ENCODE data around the gene GNAI1.

The GNAI1 gene

DNA sequence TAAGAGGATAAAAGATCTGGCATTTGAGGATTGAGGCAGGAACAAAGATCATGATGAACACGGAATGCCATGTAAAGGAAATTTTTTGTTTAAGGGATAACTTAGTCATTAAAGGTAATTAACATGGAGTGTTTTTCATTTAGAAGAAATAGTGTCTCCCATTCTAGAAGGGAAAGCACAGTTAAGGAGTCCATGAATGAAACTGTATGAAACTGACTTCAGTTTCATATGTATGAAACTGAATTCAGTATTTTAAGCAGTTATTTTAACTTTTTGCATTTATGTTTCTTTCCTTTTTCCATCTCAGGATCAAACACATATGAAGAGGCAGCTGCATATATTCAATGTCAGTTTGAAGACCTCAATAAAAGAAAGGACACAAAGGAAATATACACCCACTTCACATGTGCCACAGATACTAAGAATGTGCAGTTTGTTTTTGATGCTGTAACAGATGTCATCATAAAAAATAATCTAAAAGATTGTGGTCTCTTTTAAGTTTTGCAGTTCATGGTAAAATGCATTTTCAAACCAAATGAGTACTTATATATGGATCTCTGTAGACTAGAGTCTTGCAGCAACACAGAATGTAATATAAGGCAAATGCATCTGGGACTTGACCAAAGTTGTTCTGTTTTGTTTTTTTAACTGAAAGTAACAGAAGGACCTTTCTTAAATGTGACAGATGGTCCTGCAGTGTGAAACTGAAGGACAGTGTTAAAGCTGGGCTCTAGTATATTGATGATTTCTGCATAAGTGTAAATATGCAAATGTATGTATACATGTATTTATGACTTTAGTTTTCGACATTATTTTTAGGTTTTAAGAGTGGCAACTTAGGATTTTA is 82.6 kb downstream of the GNAI1 start:
- FAIRE-seq = no peak

DNA sequence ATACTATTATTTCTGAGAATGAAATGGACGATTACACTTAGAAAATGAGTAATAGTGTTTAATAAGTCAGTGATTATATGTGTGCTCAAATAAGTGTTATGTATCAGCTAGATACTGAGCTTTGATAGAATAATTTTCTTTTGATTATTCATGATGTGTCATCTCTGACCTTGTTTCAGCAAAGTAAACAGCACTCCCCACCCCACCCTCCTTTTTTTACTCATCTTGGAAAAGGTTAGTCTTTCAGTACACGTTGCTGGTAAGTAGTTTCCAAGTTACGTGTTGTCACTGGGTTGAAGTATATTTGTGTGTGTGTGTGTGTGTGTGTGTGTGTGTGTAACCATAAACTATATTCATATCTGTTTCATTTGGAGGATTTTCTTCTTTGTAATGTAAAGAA is 84.1 kb downstream of the GNAI1 start:
- FAIRE-seq = no peak

DNA sequence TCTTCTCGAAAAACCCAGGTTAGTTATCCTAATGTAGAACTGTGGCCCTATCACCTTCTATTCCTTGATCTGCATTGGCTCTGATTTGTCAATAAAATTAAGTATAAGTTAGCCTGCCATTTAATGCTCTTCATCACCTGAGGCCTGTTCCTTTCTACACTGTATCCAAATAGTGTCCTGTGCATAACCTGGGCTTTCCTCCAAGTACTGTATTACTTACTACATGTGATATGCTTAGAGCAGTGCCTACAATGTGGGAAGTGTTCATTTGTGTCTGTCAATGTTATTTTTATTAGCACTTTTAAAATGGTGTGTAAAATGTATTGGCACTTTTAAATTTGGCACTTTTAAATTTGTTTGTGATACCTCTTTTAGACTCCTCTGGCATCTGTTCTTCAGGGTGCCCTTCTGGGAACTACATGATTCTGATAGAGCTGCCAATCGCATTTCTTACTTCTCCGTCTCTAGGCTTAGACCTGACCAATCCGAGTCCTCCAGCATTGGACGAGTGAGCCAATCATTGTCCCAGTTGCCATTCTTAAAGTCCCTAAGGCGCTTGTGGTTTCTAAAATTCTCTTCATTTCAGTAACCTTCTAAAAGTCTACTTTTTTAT is 85.5 kb downstream of the GNAI1 start:
- FAIRE-seq = no peak

DNA sequence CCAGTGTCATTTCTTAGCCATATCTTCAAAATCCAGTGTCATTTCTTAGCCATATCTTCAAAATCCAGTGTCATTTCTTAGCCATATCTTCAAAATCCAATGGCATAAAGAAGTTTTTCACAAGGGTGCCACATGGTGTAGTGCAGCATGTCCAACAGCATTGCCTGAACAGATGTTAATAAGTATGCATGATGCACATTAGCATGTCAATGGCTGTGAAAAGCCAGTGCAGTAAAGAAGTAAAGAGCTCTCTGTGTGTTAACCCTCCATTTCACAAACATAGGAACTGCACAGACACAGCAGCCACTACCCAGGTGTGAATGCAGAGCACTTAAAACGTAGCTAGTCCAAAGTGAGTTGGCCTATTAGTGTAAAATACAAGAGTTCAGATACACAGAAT is 89.8 kb downstream of the GNAI1 start:
- no peak for FAIRE-seq

DNA sequence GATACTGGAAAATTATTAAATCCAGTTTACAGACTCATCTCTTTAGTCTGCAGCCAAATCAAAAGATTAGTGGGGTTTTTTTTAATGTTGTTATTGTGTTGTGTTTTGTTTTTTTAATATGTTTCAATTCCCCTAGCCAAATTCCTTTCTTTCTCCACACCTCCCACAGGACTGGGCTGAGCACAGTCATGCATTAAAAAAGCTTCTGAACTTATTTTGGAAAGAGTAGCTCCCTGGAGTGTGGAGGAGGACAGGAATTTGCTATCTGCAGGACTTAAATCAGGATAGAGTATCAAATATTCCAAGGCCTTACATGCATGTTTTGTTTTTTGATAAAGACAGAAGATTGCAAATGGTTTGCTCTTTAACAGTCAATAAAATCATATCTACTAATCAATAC is 90.7 kb downstream of the GNAI1 start:
- FAIRE-seq = peak; percentile 99

DNA sequence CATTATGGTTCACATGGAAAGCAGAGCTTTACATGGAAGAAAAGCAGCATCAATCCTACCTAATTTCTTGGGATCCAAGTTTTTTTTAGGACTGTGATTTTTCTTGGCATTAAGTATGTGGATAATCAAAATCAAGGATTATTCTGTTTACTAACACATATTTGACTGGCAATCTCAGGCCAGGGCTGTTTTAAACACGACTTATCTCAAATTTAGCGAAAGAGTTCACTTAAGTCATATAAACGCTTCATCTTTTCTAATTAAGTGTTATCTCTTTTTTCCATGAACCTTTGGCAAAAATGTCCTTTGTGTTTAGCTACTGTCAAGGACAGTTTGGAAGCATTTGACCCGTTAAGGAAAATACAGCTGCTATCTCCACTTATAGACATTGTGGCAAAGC is 92.0 kb downstream of the GNAI1 start:
- no peak for FAIRE-seq

DNA sequence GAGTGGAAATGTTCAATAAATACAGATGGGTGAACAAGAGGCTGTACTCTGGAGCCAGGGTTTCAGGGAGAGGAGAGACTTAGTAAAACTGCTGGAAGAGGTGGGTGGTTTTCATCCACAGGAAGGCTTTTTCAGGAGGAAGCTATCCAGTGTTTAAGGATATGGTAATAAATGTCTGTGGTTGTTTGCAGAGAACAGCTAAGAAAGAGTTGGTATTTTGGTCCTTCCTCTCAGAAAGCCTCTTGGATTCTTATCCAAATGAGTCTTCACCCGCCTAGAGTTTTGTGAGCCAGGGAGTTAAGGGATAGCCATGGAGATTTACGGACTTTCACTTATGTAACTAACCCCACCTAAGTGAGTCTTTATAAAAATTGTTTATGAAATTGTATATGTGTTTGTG is 95.7 kb downstream of the GNAI1 start:
- no peak for FAIRE-seq

DNA sequence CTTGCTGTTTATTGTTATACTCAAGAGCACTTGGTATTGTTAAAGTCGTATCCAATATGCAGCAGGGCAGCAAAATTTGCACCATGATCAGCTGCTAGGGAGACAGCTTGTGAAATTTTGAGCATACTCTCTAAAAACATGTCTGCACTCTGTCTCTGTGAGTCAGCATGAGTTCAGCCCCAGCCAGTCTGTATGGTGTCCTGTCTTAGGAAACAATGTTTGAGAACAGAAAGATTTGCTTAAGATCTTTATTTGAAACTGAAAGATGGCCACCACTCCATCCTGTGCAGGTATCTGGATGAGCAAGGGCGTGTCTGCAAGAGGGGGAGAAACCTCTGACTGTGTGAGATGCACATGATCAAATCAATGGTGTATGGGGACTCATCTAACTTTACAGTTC is 97.1 kb downstream of the GNAI1 start:
- no peak for FAIRE-seq

DNA sequence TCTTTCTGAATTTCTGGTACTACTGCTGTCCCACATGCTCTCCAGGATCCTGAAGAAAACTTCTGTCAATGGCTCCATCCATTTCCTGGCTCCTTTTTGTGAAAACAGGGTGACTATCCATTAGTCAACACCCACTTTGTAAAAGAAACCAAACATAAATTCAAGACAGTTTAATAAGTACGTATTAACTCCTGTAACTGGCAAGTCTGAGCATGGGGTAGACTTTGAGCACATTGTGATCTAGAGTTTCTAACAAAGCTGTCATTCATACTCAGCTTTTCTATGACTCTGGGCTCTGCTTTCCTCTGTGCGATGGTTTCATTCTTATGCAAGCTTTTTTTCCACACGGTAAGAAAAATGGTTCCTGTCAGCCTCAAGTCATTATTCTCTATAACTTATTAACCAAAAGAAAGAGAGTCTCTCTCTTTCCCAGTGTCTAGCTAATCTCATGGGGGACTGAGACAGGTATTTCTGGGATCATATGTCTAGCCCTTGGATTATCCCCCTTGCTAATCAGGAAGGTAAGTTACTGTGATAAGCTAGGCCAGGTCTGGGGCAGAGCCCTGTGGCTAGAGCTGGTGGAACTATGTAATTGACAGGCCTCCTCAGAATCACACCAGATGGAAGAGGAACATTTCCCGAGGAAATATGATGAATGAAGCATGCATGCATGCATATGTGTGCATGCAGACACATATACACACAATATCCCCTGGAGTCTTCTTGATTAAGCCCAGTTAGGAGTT is 98.5 kb downstream of the GNAI1 start:
- FAIRE-seq = no peak

DNA sequence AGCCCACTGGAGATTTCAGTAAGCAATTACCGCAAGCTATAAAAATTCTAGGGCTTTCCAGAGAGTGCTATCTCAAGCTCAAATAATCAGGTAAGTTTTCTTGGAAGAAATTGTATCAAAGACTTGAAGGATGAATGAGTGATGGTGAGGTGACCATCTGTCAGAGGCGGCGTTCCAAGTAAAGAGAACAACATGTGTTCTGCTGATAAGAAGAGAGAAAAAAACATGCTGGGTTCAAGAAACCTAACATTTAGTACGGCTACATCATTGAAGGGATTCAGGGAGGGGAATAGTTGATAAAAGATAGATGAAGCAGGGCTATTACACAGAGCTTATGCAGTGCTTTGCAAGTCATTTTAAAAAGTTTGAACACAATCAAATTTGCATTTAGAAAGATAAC is 100.7 kb downstream of the GNAI1 start:
- no peak for FAIRE-seq

DNA sequence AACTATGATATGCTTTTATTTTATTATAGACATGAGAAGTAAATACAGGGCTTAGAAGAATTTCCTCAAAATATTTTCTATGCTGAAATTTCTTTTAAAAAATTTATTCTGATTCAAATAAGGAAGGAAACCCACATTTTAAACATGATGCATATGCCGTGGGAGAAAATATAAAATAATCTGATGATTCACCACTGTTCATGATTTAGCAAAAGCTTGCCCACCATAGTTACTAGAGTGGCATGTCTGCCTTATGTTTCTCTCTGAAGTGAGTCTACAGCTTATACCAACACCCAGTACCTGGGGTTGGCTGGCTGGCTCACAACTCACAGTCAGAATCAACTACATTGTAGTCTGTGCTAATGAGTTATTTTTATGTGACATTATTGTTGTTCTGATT is 102.0 kb downstream of the GNAI1 start:
- FAIRE-seq = no peak

DNA sequence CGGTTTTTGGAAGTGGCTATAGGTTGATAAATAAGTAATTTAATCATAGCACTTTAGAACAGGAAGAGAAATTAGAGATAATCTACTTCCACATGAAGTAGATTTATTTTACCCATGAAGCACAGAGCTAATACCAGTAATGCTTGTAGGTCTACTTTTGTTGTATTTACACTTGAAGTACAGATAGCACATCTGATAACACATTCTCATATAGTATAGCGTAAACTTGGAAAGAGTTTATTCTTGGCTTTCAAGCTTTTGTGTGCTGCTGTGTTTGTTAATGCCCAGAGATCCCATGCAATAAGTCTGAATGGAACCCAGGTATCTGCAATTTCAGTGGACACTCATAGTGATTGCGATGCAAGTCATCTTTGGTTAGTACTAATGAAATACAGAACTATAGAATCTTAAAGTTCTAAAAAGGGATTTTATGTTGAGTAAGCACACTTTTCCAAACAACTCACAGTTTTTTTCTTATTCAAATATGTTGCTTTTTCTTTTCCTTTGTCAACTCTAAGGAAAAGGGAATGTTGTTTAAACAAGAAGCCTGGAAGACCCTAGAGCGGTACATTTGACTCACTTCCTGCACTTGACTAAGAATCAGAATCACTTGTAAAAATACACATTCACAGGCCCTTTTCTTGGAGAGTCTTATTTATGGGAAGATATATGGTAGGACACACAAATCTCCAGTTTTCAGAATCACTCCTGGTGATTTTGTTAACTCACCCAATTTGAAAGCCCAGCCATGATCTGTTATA is 105.8 kb downstream of the GNAI1 start:
- FAIRE-seq = no peak

DNA sequence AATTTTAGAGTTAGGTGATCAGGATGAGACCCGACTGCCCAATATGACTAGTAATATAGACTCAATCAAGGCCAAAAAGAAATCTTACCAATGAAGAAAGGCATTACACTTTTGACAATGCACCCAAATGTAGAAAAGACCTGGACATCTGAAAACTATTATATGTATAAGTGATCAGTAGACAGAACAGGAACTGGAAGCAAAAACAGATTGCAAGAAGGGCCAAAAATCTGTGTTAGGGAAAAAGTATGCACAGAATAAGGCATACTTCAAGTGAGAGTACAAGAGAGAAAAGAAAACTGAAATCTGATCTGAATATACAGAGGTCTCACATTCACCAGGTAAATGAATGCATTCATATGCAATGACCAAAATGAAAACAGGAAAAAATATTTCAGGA is 107.0 kb downstream of the GNAI1 start:
- no peak for FAIRE-seq

DNA sequence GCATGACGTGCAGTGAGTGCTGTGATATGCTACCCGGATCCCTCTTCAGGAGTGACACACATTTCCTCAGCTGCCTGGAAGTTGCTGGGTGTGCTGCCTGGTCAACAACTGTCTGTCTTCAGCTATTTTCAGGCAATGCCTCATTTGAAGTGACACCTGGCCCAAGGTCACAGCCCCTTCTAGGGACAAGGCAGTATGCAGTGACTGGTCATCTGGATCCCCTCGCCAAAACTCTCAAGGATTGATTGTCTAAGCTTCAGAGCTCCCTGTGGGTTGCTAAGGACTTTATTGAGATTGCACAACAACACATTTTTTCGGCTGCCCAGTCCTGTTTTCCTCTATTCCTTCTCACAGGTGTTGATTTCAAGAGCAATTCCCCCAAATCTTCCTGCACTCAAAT is 108.8 kb downstream of the GNAI1 start:
- FAIRE-seq = no peak

DNA sequence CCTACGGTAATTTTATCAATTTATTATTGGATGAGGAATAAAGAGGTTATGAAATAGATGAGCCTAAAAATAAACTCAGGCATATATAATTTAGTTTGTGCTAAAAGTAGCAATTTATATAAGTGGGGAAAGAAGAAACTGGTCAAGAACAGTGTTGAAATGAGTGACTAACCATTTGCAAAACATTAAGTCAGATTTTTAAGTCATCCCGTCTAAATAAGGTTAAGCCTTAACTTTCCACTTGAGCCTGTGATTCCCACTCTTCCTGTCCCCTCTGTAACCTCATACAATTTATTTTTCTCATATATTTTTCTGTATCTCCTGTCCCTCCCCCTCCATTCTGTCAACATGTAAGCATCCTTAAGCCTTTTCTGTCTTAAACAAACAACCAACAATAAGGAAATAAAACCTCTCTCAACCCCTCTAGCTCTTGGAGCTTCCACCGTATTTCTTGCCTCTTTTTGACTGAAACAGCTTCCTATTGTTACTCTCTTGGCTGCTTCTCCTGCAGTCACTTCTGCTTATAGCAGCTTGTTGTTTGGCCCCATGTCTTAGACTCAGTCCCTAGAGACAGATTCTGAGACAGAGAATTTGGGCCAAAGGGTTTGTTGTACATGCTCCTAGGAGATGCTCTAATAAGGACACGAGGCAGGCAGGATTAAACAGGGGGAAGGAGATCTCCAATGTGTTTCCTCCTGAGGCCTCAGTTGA is 109.7 kb downstream of the GNAI1 start:
- no peak for FAIRE-seq

DNA sequence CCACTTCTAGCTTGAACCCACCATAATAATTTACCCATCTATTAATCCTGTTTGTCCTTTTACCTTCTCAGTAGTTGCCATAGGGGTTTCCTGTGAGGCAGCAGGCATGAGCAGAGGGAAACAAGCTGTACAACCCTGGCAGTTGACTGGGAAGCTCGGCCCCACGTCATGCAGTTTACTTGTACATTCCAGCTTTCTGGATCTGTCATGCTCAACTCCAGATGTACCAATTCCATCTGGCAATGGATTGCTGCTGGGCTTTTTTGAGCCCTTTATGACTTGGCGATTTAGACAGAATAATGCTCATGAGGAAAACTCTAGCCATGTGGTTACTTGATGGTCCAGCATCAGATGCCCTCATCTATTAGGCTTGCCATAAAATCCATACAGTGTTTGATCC is 112.5 kb downstream of the GNAI1 start:
- FAIRE-seq = no peak

DNA sequence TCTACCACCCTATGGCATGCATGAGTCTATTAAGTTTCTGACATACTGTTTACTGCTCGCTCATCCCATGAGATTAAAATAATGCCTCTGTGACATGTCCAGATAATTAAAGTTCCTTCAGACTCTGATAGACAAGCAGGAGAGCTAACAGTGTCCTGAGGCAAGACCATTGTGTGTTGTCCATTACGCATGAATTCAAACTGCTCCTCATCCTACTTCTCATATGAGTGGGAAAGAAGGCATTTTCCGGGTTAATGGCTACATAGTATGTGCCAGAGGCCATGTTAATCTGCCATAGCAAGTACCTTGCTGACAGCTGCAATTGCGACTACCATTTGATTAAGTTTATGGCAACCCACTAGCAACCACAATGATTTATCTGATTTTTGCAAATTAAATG is 113.3 kb downstream of the GNAI1 start:
- no peak for FAIRE-seq

DNA sequence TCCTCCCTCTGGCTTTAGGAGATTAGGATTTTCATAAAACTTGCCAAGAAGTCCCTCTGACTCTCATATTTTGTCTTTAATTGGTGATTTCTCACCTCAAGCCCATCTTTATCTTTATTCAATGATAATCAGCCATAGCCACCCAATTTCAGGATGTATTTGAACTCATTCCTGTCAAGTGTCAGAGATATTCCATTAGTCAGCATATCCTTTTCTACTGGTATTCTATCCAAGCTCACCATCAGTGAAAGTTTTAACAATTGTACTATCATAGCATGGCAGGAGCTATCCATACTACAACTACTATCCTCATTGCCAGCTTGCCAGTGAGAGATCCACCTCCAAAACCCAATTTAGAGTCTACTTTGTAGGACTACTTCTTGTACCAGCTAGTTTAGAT is 114.6 kb downstream of the GNAI1 start:
- no peak for FAIRE-seq

DNA sequence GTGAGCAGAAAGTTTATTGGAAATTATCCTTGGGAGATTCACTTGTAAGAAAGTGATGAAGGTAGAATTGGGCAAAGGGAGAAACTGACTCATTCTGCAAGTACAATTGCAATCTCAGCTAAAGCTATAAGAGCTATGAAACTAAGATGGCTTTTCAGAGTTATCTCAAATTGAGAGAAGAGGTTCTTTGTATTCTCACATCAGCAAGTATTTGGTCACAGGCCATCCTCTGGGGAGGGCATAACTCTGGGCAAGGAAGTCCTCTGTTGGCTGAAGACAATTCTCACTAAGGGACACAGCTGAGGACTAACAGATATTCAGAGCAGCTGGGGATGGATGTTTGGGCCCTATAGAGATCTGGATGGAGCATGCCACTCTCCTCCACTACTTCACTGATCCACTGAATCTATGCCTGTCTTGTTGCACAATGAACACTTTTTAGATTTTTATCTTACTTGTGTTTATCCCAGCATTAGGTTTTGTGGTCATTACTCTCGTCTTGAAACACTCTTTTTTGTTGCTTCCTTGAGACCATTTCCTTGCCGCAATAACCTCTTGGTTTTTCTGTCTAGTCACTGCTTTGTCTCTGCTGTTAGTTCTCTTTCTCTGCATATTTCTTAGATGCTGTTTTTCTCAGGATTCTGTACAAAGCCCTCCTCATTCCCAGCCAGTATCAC is 115.1 kb downstream of the GNAI1 start:
- FAIRE-seq = no peak

DNA sequence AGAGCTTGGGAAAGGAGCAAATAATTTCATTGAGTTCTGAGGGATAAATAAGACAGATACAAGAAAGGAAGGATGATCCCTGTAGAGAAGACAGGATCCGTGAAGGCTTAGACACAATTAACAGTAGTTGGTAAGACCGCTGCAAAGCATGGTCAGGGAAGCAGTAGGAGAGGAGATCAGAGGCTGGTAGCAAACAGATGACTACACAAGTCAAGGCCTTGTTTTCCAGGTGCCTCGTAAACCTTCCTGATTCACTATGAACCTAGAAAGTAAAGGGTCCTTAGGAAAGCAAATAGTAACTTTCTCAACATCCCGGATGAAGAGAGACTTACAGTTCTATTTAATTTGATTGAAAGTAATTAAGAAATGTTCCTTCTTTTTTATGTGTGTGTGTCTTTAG is 118.6 kb downstream of the GNAI1 start:
- no peak for FAIRE-seq

DNA sequence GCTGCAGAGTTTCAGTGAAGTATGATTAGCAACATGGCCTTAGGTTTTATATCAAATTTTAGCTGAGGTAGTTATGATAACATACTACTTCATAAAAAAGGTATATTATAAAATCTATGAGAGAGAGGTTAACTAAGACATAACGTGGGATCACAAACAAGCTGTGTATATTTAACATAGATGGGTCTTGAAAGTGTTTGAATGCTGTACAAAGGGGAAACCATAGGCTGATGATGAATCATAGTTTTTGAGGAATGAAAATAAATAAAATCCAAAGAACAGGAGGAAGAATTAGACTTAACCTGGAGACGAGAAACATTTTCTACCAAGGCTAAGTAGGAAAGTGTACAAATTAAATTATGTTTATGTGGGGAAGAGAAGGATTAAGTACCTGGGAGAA is 119.0 kb downstream of the GNAI1 start:
- no peak for FAIRE-seq

DNA sequence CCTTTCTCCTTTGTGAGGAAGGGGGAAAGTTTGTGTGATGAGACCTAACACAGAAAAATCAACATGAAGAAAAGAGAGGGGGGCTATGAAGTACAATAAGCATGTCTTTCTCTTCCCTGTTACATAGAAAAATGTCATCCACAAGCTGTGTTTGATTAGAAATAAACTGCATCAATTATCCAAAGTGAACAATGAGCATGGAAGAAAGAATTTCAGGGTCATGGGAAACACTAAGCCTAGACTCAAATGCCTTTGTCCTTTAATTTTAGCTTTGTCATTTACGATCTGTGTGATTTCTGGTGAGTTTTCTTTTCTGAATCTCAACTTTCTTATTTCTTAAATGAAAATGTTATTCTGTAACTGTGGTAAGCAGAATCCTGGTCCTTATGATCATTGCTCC is 121.0 kb downstream of the GNAI1 start:
- FAIRE-seq = no peak
